Neural cell (in vitro differentiated cells): Measurements from ENCODE around the gene KRT78.

ENCODE experiments used
- EZH2 ChIP-seq: fragments of 200-600, 300-800 bp; shearing (Covaris generic), sonication (generic); IDR thresholded peaks from 2 replicates; pipeline ENCODE4 v1.6.1; 2014; ENCODE audit warnings: antibody characterized with exemption, low read length, borderline replicate concordance, mild to moderate bottlenecking; ENCODE audit not compliant: insufficient read depth, poor library complexity, severe bottlenecking
- TF ChIP-seq, protein P1 (sequence below): fragments of 450-650 bp; IDR thresholded peaks from 2 replicates; pipeline ENCODE4 v1.5.1; 2014; ENCODE audit warnings: antibody characterized with exemption, mild to moderate bottlenecking, moderate library complexity; ENCODE audit not compliant: poor library complexity, severe bottlenecking

DNA sequence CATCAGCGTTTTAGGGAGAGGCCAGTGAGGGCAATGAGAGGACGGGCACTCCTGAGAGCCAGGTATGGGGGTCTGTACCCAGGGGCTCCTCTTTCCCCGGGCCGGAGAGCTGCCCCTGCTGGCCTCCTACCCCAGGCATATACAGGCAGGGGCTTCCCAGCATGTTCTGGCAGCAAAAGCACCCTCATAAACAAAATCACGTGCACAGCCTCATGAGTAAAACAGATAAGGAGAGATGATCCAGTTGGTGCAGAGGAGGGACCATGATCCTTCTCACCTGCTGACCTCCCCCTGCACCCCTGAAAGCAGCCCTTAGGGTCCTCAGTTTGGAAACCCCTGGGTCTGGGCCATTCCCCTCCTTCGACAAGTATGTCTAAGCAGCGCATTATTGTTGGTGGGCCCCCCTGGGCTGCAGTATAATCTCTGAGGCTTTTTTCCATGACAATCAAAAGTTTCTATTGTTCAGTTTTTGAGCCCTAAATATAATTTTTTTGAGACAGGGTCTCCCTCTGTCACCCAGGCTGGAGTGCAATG, 29.8 kb downstream of the KRT78 start:
- TF ChIP-seq, protein P1, sequence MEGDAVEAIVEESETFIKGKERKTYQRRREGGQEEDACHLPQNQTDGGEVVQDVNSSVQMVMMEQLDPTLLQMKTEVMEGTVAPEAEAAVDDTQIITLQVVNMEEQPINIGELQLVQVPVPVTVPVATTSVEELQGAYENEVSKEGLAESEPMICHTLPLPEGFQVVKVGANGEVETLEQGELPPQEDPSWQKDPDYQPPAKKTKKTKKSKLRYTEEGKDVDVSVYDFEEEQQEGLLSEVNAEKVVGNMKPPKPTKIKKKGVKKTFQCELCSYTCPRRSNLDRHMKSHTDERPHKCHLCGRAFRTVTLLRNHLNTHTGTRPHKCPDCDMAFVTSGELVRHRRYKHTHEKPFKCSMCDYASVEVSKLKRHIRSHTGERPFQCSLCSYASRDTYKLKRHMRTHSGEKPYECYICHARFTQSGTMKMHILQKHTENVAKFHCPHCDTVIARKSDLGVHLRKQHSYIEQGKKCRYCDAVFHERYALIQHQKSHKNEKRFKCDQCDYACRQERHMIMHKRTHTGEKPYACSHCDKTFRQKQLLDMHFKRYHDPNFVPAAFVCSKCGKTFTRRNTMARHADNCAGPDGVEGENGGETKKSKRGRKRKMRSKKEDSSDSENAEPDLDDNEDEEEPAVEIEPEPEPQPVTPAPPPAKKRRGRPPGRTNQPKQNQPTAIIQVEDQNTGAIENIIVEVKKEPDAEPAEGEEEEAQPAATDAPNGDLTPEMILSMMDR = no peak
- TF ChIP-seq EZH2 = no peak
